Gastrocnemius medialis (tissue), 4 donors: ENCODE data around the gene XYLT2.

ENCODE experiments used
- CTCF ChIP-seq, 5 experiments: fragments of 450-650 bp in 3 of 5; fragments of 200-600 bp in 2 of 5; sonication (generic) in 2 of 5; IDR thresholded peaks in 4 of 5; conservative IDR thresholded peaks in 1 of 5; 1 replicate in 4 of 5; 2 replicates in 1 of 5; pipeline ENCODE4 v1.5.1; 2016 to 2019; ENCODE audit warnings: antibody characterized with exemption in 5 of 5, mild to moderate bottlenecking in 3 of 5, moderate library complexity in 3 of 5
- POLR2A ChIP-seq, 2 donors: fragments of 450-650 bp; IDR thresholded peaks; one replicate each; pipeline ENCODE4 v1.6.1; 2017; ENCODE audit warnings: antibody characterized with exemption in 2 of 2, mild to moderate bottlenecking in 2 of 2, moderate library complexity in 2 of 2

GRCh38 chr17:50319306-50320004 lies 26.5 kb upstream of the XYLT2 start:
- TF ChIP-seq CTCF (IDR thresholded peaks at IDR 0.05 in 4 of 5, conservative IDR thresholded peaks at IDR 0.05 in 1 of 5): no peak
- no peak for TF ChIP-seq POLR2A (IDR thresholded peaks at IDR 0.05)
